Measurements from ENCODE around the gene ZNF273.

ZNF273 gene

DNA sequence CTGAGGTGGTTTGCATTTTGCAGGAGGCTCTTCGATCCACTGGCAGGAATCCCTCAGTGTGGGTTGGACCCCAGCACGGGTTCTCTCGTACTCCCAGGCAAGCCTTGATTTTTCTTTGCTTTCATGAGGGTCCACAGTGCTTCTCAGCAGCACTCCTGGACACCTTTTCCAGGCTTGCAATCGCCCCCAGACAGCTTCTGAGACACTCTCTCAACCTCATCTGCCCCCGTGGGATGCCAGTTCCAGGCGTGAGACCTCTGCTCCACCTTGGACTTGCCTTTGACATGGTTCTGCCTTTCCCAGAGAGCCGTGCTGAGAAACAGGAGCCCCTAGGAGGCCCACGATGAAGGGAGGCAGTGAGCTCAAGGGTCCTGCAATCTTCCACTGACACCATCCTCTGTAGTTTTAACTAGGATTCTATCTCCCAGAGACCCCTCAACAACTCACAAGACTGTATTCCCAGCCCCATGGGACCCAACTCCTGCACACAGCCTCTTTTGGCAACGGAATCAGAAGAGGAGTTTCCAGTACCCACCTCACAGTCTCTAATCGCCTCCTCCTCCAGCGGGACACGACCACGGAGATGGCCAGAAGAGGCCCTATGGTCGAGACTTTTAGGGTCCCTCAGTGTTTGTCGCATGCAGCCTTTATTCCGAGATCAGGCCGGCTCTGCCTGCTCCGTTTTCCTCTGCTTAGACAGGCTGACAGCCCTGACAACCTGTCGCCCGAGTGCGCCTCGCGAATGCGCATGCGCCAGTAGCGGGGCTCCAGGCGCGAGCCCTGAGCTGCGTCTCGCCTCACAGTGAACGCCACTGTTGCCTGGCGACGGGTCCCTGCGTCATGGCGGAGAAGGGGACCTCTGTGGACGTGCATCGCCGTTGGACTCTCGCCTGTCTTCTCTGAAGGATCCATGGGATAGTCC lies 26.0 kb upstream of the ZNF273 start:
- in situ Hi-C loops (cut with MboI; ENCODE audit: low sequenced_read_pairs): no loop called here

DNA sequence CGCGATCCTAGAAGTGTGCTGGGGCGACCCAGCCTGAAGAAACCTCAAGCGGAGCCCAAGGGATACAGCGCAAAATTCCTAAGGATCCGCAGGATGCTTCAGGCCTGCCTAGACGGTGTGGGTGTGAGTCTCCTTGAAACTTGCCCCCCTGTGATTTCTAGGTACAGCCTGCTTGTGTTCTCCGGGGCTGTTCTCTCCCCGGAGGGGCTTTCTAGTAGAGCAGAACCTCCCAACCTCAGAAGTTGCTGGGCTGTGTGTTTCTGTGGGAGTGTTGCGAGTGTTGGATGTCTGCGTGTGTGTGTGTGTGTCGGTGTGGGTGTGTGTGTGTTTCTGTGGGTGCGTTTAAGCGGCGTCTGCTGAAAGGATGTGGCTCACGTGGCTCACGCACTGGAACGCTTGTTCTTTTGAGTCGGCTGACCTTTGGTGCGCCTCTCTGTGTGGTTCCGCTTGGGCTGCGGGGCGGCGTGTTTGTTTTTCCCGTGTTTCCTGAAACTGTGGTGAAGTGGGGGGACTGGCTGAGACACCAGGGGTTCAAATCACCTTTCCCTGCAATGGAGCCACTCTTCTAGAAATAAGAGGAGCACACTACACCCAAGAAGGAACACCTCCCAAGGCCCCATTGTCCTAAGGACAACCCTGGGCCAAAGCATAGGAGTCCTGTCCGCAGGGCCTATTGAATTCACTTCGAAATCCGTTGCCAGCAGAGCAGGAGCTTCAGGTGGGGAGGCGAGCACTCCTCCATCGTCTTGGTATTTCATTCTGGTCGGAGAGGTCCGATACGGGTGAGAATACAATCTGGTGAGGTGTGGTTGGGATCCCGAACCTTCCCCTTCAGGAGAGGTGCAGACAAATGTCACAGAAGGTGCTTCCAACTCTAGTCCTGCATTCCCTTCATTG lies 25.1 kb upstream of the ZNF273 start:
- in situ Hi-C loops (cut with MboI; ENCODE audit: low sequenced_read_pairs): no loop called here

DNA sequence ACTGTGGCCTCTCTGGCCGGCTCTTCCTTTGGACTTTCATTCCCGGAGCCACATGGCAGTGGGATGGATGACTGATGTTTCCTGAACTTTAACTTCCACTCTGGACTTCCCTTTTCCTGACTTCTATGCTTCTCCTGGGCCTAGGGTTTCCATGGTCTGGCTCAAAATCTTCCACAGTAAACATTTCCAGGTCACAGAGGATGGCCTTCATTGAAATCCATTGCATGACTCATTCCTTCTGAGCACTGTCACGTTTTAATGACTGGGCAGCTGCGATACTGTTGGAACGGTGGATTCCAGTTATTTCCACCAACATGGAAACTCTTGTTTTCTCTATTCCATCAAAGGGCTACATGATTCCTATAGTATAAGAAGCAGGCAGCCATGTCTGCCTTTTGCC lies 24.4 kb upstream of the ZNF273 start:
- in situ Hi-C loops (cut with MboI; ENCODE audit: low sequenced_read_pairs): no loop called here

DNA sequence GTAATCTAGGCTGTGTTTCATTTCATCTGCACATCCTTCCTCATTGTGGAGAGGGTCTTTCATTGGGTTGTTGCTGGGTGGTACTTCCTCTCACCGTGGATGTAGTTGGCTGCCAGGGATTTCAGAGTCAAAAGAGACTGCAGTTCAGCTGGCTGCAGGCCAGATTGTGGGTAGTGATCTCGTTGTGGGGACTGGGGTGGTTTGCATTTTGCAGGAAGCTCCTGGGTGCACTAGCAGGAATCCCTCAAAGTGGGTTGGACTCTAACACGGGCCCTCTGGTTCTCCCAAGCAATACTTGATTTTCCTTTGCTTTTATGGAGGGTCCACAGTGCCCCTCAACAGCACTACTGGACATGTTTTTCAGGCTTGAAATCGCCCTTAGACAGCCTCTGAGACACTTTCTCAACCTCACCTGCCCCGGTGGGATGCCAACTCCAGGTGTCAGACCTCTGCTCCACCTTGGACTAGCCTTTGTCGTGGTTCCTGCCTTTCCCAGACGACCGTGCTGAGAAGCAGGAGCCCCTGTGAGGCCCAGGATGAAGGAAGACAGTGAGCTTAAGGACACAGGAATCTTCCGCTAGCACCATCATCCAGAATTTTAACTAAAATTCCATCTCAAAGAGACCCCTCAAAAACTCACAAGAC lies 23.9 kb upstream of the ZNF273 start:
- in situ Hi-C loops (cut with MboI; ENCODE audit: low sequenced_read_pairs): no loop called here

DNA sequence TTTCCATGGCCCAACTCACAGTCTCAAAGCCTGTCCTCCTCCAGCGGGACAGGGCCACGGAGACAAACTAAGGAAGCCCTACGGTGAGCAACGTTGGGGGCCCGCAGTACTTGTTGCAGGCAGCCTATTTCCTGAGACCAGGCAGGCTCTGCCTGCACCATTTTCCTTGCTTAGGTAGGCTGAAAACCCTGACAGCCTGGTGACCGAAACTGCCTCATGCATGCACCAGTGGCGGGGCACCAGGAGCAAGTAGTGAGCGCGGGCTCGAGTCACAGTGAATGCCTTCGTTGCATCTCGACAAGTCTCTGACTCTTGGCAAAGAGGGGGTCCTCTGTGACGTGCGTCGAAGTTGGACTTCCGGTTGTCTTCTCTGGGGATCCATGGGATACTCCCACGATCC lies 23.3 kb upstream of the ZNF273 start:
- in situ Hi-C loops (cut with MboI; ENCODE audit: low sequenced_read_pairs): no loop called here

DNA sequence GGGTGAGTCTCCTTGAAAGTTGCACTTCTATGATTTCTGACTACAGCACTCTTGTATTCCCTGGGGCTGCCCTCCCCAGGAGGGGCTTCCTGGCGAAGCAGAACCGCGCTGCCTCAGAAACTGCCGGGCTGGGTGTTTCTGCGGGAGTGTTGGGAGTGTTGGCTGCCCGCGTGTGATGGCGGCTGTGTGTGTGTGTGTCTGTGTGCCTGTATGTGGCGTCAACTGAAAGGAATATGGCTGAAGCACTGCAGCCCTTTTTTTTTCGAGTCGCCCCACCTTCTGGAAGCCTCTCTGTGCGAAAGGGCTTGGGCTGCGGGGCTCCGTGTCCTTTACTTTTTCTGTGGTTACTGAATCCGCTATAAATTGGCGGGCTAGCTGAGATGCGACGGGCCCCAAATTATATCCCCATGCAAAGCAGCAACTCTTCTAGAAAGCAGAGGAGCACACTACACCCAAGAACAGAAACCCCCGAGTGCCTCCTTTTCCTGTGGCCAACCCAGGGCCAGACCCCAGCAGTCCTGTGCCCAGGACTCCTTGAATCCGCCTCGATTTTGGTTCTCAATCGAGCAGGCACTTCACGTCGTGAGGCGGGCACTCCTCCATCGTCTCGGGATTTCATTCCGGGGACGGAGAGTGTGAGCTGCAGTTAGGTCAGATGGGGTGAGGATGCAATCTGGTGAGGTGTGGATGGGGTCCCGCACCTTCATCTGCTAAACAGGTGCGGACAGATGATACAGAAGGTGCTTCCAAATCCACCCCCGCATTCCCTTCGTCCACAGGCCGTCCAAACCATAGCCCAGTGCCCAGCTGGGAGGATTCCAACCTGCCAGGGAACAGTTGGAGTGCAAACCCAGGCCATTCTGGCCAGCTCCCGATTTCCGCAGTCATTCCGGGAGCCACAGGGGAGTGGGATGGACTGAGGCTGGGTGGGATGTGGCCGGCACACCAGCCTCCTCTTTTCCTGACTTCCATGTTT lies 22.5 kb upstream of the ZNF273 start:
- in situ Hi-C loops (cut with MboI; ENCODE audit: low sequenced_read_pairs): no loop called here

DNA sequence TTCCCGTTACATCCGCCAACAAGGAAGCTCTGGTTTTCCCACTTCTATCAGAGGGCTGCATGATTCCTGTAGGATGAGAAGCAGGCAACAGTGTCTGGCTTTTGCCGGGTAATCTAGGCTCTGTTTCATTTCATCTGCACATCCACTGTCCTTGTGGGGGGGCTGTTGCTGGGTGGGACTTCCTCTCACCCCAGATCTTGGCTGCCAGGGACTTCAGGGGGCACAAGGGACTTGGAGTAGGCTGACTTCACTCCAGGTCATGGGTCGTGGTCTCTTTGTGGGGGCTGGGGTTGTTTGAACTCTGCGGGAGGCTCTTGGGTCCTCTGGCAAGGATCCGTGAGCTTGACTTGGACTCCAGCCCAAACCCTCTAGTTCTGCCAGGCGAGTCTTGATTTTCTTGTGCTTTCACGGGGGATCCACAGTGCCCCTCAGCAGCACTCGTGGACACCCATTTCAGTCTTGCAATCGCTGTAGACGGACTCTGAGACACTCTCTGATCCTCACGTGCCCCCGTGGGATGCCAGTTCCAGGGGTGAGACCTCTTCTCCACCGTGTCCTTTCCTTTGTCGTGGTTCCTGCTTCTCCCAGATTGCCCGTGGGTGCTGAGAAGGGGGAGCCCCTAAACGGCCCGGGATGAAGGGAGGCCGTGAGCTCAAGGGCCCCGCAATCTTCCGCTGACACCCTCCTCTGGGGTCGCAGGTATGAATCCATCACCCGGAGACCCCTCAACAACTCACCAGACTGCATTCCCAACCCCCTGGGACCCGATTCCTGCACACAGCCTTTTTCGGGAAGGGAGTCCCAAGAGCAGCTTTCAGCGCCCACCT lies 21.4 kb upstream of the ZNF273 start:
- in situ Hi-C loops (cut with MboI; ENCODE audit: low sequenced_read_pairs): no loop called here

DNA sequence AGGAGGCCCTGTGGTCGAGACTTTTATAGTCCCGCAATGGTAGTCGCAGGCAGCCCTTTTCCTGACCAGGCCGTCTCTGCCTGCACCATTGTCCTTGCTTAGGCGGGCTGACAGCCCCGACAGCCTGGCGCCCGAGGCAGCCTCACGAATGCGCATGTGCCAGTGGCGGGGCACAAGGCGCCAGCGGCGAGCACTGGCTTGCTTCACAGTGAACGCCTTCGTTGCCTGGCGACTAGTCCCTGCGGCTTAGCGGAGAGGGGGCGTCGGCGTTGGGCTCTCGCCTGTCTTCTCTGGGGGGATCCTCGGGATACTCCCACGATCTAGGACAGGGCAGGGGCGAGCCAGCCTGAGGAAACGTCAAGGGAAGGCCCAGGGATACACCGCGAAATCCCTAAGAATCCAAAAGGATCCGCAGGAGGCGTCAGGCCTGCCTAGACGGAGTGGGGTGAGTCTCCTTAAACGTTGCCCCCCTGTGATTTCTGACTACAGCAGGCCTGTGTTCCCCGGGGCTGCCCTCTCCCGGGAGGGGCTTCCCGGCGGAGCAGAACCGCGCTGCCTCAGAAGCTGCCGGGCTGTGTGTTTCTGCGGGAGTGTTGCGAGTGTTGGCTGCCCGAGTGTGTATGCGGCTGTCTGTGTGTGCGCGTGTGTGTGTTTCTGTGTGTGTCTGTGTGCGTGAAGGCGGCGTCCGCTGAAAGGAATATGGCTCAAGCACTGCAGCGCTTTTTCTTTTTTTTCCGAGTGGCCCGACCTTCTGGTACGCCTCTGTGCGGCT lies 20.5 kb upstream of the ZNF273 start:
- in situ Hi-C loops (cut with MboI; ENCODE audit: low sequenced_read_pairs): no loop called here

DNA sequence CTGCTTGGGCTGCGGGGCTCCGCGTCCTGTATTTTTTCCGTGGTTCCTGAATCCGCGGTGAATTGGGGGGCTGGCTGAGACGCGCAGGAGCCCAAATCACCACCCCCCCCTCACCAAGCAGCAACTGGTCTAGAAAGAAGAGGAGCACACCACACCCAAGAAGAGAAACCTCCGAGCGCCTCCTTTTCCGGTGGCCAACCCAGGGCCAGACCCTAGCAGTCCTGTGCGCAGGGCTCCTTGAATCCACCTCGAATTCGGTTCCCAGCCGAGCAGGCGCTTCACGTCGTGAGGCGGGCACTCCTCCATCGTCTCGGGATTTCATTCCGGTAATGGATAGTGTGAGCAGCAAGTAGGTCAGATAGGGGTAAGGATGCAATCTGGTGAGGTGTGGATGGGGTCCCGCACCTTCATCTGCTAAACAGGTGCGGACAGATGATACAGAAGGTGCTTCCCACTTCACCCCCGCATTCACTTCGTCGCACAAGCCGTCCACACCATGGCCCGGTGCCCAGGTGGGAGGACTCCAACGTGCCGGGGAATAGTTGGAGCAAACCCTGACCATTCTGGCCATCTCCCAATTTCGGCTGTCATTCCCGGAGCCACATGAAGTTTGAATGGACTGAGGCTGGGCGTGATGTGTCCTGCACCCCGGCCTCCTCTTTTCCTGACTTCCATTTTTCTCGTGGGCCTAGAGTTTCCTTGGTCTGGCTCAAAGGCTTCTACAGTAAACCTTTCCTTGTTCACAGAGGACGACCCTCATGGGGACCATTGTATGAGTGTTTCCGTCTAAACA lies 19.8 kb upstream of the ZNF273 start:
- in situ Hi-C loops (cut with MboI; ENCODE audit: low sequenced_read_pairs): no loop called here

DNA sequence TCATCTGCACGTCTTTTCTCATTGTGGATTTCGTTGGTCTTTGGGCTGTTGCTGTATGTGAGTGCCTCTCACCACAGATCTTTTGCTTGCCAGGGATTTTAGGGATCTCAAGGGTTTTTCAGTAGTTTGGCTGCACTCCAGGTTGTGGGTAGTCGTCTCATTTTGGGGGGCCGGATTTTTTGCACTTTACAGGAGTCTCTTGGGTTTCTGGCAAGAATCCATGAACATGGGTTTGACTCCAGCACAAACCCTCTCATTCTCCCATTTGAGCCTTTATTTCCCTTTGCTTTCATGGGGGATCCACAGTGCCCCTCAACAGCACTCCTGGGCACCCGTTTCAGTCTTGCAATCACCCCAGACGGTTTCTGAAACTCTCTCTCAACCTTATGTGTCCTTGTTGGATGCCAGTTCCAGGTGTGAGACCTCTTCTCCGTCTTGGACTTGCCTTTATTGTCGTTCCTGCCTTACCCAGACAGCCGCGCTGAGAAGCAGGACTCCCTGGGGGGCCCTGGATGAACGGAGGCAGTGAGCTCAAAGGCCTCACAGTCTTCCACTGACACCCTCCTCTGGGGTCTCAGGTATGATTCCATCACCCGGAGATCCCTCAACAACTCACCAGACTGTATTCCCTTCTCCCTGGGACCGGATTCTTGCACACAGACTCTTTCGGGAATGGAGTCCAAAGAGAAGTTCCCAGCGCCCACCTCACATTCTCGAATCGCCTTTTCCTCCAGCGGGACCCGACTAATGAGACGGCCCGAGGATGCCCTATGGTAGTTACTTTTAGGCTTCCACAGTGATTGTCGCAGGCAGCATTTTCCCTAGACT lies 18.8 kb upstream of the ZNF273 start:
- in situ Hi-C loops (cut with MboI; ENCODE audit: low sequenced_read_pairs): no loop called here

DNA sequence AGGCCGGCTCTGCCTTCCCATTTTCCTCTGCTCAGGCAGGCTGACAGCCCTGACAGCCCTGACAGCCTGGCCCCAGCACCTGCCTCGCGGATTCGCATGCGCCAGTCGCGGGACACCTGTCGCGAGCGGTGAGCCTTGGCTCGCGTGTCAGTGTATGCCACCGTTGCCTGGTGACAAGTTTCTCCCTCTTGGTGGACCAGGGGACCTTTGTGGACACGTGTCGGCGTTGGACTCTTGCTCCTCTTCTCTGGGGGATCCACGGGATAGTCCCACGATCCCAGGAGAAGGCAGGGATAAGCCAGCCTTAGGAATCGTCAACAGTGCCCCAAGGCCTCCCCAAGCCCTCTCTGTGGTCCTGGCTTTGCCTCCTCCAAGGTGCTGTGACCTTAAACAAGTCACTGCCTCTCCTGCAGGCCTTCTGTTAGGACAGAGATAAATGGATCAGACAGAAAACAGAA lies 18.1 kb upstream of the ZNF273 start:
- in situ Hi-C loops (cut with MboI; ENCODE audit: low sequenced_read_pairs): no loop called here

DNA sequence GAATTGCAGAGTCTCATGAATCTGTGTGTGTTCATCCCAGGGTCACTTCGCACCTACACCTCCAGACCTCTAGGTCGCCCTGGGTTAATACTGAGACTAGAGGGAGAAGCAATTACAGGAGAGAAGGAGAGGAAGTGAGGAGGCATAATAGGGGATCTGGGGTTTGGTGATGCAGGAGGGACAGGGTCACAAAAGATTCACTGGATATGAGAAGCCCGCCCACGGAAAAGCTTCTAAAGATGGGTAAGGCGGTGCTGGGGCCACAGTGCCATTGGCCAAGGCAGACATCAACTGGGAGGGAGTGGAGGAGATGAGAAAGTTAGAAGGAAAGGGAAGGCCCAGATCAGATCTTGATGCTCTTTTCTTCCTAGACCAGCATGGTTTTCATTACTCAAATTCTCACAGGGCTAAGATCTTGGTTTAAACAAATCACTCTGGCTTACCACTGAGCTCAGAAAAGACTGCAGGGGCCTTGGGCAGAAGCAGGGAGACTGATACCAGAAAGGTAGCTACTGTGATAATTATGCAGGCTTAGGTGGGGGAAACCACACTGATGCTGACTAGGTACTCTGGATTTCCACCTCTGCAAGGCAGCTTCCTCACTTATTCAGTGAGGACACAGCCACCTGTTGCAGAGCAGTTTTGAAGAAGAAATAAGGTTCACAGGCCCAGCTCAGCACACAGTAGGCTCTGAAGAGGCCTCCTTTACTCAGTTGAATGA lies 17.4 kb upstream of the ZNF273 start:
- in situ Hi-C loops (cut with MboI; ENCODE audit: low sequenced_read_pairs): no loop called here

DNA sequence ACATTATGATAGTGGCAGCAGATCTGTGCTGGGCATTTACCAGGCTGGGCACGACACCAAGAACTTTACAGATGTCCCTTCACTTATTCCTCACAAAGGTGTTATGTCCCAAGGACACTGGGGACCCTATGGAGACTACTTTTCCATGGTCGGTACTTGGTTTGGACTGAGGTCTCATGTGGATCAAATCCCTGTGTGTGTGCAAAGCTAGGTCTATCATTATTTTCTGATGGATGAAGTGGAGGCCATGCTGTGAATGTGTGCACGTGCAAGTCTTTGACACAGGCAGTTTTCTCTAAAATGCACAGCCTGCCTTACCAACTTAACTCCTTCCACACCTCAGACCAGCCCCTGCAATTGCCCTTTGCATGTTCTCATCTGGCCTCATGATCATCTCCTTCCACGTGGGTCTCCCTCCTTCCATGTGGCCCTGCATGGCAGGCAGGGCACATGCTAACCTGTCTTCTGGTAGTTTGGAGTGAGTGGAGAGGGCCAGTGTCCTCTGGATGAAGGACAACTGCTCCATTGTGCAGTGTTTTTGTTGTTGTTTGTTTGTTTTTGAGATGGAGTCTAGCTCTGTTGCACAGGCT lies 16.0 kb upstream of the ZNF273 start:
- in situ Hi-C loops (cut with MboI; ENCODE audit: low sequenced_read_pairs): no loop called here

DNA sequence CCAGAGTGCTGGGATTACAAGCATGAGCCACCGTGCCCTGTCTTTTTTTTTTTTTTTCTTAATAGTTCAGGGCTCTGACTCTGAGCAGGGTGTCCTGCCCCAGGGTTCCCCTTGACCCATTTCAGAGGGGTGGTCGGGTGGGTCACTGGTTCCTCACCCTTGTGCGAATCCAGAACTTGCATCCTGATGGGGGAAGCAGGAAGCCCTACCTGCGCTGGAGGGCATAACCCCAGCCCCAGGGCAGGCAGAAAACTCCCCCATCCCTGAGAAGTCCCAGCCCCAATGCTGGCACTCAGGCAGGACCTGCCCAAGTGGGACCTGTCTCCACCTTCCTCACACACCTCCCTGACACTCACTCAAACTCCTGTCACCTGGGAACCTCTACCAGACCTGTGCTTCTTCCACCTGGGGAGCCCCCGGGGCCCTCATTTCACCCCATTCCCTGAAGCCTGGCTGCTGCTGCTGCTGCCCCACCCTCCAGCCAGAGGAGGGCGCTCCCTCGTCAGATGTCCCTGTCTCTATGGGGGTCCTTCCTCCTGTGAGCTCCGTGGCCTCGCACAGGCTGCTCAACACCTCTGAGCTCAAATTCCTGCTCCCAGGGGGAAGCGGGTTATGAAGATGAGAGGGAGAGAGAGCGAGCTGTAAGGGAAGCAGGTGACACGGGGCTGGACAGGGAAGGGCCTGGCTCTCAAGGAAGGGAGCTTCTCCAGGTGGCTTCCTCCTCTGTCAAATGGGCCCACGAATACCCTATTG lies 15.1 kb upstream of the ZNF273 start:
- in situ Hi-C loops (cut with MboI; ENCODE audit: low sequenced_read_pairs): no loop called here

DNA sequence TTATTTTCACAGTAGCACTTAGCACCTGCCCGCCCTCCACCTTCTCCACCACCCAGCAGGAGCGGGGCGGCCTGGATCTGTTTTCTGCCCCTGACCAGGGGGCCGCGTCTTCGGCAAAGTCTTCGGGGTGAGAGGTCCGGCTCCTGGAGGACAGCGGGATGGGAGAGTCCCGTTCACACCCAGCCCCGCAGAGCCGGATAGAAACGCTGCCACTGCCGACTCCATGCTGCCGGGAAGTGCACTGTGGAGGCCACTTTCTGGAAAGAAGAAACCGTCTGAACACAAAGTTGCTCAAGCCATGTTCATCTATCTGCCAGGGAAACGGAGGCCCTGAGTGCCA lies 14.5 kb upstream of the ZNF273 start:
- in situ Hi-C loops (cut with MboI; ENCODE audit: low sequenced_read_pairs): no loop called here

All from HL-60/S4 treated with phorbol 12-myristate 13-acetate at 8.2 ng/mL for 4 days and 3 days (cell line).